WTC11 (cell line): ENCODE results near the gene APRT.
A peak's percentile ranks its signal among the peaks of the same experiment; 100 is the strongest.

Source experiments
- CBFB ChIP-seq: sonication (generic); formaldehyde crosslinking; IDR thresholded peaks from 2 replicates; pipeline ENCODE4 v1.8.1; 2022; ENCODE audit warnings: mild to moderate bottlenecking, low read depth, missing genetic modification reagents
- GABPB1 ChIP-seq: sonication (generic); formaldehyde crosslinking; IDR thresholded peaks from 2 replicates; pipeline ENCODE4 v1.8.1; 2023; ENCODE audit warnings: mild to moderate bottlenecking, missing genetic modification reagents
- KAT7 ChIP-seq: sonication (generic); formaldehyde crosslinking; IDR thresholded peaks from 2 replicates; pipeline ENCODE4 v1.8.1; 2023; ENCODE audit warnings: missing genetic modification reagents, mild to moderate bottlenecking, borderline replicate concordance
- NFYB ChIP-seq: sonication (generic); formaldehyde crosslinking; conservative IDR thresholded peaks from 2 replicates; pipeline ENCODE4 v1.8.0; 2022; ENCODE audit warnings: low read depth, missing genetic modification reagents
- NR2C2 ChIP-seq: sonication (generic); formaldehyde crosslinking; IDR thresholded peaks from 2 replicates; pipeline ENCODE4 v1.8.0; 2022; ENCODE audit warnings: mild to moderate bottlenecking, missing genetic modification reagents
- SOX15 ChIP-seq: fragments of 250-450 bp; sonication (Bioruptor Pico); IDR thresholded peaks from 2 replicates; pipeline ENCODE4 v1.9.0; 2021; ENCODE audit warnings: mild to moderate bottlenecking
- TEAD4 ChIP-seq: sonication (generic); formaldehyde crosslinking; IDR thresholded peaks from 2 replicates; pipeline ENCODE4 v1.8.0; 2022; ENCODE audit warnings: mild to moderate bottlenecking, missing genetic modification reagents
- ZNF263 ChIP-seq: sonication (generic); formaldehyde crosslinking; IDR thresholded peaks from 2 replicates; pipeline ENCODE4 v1.8.1; 2022; ENCODE audit warnings: low read depth, mild to moderate bottlenecking, moderate library complexity, missing genetic modification reagents
- ZNF396 ChIP-seq: fragments of 250-450 bp; sonication (Bioruptor Pico); IDR thresholded peaks from 2 replicates; pipeline ENCODE4 v1.8.0; 2021; ENCODE audit warnings: mild to moderate bottlenecking, moderate library complexity, borderline replicate concordance
- TF ChIP-seq, protein P1 (sequence below): sonication (generic); formaldehyde crosslinking; IDR thresholded peaks from 2 replicates; pipeline ENCODE4 v1.8.0; 2022; ENCODE audit warnings: mild to moderate bottlenecking, missing genetic modification reagents
- TF ChIP-seq, protein P2 (sequence below): fragments of 200-600 bp; IDR thresholded peaks from 2 replicates; pipeline ENCODE4 v1.8.0; 2022; ENCODE audit warnings: antibody characterized with exemption
- TF ChIP-seq, protein P3 (sequence below): fragments of 250-450 bp; sonication (Bioruptor Pico); IDR thresholded peaks from 2 replicates; pipeline ENCODE4 v1.9.0; 2021; ENCODE audit warnings: mild to moderate bottlenecking
- TF ChIP-seq, protein P4 (sequence below): sonication (generic); formaldehyde crosslinking; IDR thresholded peaks from 2 replicates; pipeline ENCODE4 v1.8.0; 2022; ENCODE audit warnings: mild to moderate bottlenecking, missing genetic modification reagents
- TF ChIP-seq, protein P5 (sequence below): sonication (generic); formaldehyde crosslinking; IDR thresholded peaks from 2 replicates; pipeline ENCODE4 v1.8.0; 2022; ENCODE audit warnings: missing genetic modification reagents

DNA sequence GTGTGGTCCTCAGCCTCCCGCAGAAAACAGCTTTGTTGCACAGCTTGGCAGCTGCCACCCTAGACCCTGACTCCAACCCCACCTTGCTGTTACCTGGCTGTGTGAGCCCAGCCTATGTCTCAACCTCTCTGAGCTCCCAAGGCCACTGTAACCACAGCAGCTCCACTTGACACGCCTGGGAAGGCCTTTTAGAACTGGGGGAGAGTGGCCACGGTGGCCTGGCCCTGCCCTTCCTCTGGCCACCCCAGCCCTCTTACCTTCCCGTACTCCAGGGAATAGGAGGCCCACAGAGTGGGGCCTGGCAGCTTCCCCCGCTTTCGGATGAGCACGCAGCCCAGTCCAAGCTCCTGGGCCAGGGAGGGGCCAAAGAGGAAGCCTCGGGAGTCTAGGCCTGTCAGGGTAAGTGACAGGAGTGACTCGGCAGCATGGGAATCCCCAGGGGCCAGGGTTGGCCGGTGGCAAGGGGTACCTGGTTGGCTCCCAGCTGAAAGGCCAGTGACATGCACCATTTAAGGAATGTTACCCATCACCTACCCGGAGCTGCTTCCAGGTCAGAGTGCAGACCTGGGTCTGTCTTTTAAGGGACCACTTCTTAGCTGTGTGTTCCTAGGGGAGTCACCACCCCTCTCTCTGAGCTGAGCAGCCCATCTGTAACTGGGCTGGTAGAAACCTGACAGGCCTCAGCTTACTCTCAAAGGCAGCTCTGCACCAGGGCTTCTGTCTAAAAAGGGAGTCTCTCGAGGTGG is 1.4 kb downstream of the APRT start:
- TF ChIP-seq, protein P1, sequence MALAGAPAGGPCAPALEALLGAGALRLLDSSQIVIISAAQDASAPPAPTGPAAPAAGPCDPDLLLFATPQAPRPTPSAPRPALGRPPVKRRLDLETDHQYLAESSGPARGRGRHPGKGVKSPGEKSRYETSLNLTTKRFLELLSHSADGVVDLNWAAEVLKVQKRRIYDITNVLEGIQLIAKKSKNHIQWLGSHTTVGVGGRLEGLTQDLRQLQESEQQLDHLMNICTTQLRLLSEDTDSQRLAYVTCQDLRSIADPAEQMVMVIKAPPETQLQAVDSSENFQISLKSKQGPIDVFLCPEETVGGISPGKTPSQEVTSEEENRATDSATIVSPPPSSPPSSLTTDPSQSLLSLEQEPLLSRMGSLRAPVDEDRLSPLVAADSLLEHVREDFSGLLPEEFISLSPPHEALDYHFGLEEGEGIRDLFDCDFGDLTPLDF (CRISPR knock-in tag): no peak
- TF ChIP-seq, protein P2, sequence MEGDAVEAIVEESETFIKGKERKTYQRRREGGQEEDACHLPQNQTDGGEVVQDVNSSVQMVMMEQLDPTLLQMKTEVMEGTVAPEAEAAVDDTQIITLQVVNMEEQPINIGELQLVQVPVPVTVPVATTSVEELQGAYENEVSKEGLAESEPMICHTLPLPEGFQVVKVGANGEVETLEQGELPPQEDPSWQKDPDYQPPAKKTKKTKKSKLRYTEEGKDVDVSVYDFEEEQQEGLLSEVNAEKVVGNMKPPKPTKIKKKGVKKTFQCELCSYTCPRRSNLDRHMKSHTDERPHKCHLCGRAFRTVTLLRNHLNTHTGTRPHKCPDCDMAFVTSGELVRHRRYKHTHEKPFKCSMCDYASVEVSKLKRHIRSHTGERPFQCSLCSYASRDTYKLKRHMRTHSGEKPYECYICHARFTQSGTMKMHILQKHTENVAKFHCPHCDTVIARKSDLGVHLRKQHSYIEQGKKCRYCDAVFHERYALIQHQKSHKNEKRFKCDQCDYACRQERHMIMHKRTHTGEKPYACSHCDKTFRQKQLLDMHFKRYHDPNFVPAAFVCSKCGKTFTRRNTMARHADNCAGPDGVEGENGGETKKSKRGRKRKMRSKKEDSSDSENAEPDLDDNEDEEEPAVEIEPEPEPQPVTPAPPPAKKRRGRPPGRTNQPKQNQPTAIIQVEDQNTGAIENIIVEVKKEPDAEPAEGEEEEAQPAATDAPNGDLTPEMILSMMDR: no peak
- no peak for TF ChIP-seq NR2C2
- TF ChIP-seq, protein P3, sequence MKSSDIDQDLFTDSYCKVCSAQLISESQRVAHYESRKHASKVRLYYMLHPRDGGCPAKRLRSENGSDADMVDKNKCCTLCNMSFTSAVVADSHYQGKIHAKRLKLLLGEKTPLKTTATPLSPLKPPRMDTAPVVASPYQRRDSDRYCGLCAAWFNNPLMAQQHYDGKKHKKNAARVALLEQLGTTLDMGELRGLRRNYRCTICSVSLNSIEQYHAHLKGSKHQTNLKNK (CRISPR knock-in tag): no peak
- no peak for TF ChIP-seq ZNF263 (CRISPR knock-in tag)
- TF ChIP-seq, protein P4, sequence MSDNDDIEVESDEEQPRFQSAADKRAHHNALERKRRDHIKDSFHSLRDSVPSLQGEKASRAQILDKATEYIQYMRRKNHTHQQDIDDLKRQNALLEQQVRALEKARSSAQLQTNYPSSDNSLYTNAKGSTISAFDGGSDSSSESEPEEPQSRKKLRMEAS (CRISPR knock-in tag): no peak
- no peak for TF ChIP-seq SOX15 (CRISPR knock-in tag)
- 0 out of 2 replicates have a peak, but pooled peaks have one; percentile 16 for TF ChIP-seq KAT7
- no peak for TF ChIP-seq GABPB1 (CRISPR knock-in tag)
- no peak for TF ChIP-seq ZNF396
- TF ChIP-seq NFYB (CRISPR knock-in tag): no peak
- no peak for TF ChIP-seq TEAD4 (CRISPR knock-in tag)
- TF ChIP-seq CBFB (CRISPR knock-in tag): no peak
- TF ChIP-seq, protein P5, sequence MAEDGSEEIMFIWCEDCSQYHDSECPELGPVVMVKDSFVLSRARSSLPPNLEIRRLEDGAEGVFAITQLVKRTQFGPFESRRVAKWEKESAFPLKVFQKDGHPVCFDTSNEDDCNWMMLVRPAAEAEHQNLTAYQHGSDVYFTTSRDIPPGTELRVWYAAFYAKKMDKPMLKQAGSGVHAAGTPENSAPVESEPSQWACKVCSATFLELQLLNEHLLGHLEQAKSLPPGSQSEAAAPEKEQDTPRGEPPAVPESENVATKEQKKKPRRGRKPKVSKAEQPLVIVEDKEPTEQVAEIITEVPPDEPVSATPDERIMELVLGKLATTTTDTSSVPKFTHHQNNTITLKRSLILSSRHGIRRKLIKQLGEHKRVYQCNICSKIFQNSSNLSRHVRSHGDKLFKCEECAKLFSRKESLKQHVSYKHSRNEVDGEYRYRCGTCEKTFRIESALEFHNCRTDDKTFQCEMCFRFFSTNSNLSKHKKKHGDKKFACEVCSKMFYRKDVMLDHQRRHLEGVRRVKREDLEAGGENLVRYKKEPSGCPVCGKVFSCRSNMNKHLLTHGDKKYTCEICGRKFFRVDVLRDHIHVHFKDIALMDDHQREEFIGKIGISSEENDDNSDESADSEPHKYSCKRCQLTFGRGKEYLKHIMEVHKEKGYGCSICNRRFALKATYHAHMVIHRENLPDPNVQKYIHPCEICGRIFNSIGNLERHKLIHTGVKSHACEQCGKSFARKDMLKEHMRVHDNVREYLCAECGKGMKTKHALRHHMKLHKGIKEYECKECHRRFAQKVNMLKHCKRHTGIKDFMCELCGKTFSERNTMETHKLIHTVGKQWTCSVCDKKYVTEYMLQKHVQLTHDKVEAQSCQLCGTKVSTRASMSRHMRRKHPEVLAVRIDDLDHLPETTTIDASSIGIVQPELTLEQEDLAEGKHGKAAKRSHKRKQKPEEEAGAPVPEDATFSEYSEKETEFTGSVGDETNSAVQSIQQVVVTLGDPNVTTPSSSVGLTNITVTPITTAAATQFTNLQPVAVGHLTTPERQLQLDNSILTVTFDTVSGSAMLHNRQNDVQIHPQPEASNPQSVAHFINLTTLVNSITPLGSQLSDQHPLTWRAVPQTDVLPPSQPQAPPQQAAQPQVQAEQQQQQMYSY (CRISPR knock-in tag): no peak
